HG03558 (cell line): Measurements from ENCODE around the gene ISCA1.
"Not testable (repeated sequence)": the region's sequence is repeated elsewhere in the genome, so short reads cannot be mapped to it uniquely, and the experiment has no call there.

Experiments
- ATAC-seq: cut with Tn5 transposase; IDR thresholded peaks from one replicate; pipeline ENCODE4 v1.9.1; 2021; ENCODE audit warnings: moderate number of reproducible peaks; ENCODE audit not compliant: unreplicated experiment; ENCODE audit errors: extremely low read depth

Gene ISCA1

DNA sequence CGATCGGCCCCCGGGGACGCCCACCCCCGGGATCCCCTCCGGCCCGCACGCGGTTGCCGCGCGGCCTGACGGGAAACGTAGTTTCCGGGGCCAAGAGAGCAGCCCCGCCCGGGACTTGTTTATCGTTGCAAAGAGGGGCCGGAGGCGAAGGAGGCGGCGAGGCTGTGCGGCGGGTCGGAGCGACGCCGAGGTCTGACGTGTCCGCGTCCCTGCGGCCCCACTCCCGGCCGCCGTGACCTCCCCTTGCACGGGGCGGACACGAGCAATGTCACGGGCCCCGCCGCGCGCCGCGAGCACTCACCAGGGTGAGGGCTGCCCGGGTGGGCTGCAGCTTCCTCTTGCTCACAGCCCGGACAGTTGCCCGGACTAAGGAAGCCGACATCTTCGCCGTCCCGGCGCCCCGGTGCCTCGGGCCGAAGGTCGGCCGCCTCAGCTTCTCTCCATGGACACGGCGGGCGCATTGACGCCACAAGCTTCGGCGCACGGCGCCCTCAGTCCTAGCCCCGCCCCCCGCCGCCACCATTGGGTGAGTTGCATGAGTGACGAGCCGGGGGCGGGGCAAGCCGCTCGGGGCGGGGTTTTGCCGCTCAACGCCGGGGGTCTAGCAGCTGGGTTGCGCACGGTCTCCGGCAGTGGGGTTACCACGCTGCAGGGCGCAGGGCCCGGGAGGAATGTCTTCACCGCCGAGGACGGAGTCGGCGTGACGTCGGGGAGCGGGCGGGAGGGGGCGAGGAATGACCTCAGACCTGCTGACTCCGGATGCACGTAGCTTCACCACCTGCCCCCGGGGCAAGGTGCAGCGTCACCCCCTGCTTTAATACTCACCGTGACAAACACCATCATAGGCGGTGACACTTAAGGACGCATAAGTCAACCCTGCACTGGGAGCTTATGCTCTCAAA, at the start of gene ISCA1:
ISCA1 (minus strand) TSS at position 462 of the 902 bp plus-strand sequence; CDS start at position 382, 80 bp downstream.
- ATAC-seq: peak; percentile 50

DNA sequence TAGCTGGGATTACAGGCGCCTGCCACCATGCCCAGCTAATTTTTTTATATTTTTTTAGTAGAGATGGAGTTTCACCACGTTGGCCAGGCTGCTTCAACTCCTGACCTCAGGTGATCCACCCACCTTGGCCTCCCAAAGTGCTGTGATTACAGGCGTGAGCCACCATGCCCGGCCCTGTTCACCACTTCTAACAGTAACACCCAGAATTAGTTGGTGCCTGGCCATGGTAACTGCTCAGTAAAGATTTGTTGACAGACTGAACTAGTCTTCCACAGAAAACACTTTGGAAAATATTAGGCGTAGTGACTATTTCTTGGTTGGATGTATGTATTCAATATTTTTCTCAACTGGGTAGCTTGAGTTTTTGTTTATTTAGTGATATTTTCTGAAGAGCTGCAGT, 47.8 kb upstream of the ISCA1 start:
- no peak for ATAC-seq

DNA sequence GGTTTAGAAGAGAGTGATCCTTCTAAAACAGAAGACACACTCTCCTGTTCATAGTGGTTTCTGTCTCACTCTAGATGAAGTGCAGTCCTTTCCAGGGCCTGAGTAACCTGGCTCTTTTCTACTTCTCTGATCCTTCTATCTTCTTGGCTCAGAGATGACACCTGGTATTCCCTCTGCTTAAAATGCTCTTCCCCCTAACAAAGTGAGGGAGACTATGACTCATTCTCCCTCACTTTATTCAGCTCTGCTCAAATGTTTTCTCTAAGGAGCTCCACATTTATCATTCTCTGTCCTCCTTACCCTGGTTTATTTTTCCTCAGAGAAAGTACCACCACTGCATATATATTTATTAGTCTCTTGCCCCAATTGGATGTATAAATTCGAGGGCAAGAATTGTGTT, 47.3 kb upstream of the ISCA1 start:
- ATAC-seq: no peak

DNA sequence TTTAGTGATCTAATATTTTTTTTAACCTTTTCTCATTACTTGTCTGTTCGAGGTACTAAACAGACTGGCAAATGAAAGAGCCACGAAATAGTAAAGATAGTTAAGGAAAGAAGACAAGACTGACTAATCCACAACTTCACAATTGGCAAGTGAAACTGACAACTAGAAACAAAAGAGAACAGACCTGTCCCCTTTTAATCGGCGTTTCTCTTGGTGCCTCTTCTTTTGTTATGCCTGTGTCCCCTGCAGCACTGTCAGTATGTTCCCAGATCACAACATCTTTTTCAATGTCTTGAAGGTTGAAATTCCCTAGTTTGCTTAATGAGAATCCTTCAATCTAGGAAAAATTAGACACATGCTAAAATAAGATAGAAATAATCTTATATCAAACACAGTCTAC, 45.8 kb upstream of the ISCA1 start:
- ATAC-seq: no peak

DNA sequence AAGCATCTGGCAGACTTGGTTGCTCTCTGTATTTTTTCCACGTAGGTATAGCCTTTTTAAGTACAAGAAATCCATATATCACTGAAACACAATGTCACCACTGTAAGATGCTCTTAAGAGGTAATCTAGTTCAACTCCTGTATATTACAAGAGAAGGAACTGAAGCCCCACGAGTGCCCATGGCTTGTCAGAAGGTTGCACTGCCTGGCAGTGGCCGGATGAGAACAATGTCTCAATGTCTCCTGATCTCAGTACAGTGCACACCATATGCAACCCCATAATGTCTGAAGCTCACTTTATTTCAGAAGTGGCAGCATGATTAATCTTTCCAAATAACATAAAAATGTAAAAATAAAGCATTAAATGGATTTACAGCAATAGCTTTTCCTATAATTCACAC, 44.2 kb upstream of the ISCA1 start:
- no peak for ATAC-seq

DNA sequence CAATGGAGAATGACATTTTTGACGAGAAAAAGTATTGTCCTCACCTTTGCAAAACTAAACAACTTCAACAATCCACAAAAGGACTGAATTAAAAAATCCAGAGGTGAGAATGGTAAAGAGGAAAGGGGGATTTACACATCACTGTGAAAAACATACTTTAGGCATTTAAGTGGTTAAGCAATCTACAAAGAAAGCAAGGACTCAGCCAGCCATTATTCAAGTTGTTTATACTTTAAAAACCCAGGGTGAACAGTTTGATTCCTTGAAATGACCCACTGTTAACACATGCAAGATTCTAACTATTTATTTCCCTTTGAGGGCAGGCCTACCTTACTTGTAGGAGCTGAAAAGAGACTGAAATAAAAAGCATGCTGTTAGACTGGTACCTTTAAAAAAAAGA, 42.6 kb upstream of the ISCA1 start:
- ATAC-seq: no peak

DNA sequence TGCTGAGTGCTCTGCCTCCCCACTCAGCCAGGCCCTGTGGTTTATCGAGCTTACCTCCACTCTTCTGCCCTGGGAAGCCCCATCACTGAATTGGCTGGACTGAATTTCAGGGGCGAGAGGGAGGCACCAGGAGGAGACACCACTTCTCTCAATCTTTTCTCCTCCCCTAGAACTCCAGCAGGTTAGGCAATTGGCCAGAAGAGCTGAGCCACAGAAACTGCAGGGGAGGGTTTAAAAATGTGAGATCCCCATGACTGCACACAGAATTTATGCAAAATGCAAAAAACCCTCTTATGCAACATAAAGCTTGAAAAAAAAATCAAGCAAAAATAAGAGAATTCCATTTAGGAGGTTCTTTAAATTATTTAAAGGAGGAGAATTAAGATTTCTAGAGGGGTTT, 42.0 kb upstream of the ISCA1 start:
- no peak for ATAC-seq

DNA sequence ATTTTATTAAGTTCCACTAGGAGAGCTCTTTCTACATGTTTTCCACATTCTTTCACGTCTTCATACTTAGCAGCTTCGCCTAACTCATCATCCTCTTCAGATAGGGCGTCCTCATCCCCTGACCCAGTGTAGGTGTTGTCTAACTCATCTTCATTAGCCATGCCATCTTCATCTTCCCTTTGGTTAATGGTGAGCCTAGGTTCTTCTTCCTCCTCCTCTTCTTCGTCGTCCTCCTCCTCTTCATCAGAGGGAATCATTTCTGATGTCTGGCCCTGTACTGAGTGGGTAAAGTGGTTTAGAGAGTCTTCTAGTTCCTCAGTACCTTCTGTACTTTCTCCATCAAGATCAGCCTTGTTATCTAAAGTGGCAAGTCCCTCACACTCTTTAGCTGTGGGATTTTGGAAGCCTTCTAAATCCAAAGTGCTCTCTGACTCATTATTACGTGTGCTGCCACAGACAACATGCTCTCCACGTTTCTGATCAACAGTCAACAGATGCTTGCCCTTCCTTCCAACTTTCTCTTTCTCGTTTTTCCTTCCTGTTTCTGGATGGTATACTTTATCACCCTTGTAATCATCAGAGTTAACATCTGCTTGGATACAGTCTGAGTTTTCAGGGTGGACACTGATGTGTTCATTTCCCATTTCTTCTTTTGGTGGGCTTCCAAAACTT, 40.8 kb upstream of the ISCA1 start:
- ATAC-seq: no peak

DNA sequence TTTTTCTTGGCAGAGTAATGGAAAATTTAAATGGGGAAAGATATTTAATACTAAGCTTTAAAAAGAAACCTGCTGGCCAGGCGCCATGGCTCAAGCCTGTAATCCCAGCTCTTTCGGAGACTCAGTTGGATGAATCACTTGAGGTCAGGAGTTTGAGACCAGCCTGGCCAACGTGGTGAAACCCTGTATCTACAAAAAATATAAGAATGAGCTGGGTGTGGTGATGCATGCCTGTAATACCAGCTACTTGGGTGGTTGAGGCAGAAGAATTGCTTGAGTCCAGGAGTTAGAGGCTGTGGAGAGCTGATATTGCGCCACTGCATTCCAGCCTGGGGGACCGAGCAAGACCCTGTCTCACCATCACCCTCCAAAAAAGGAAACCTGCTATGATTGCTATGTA, 39.0 kb upstream of the ISCA1 start:
- no peak for ATAC-seq

DNA sequence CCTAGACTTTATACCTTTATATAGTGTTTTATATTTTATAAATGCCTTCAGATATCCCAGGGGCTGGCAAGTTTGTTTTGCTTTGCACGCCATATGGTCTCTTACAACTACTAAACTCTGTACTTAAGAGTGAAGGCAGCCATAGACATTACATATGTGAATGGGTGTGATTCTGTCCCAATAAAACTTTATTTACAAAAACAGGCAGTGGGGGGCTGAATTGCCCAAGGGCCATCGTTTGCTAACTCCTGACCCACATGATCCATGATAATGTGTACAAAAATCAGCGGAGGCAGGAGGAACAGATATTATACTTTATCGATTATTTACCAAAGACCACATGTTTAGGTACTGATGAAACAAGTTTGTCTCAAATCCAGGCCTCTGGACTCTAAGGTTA, 35.8 kb upstream of the ISCA1 start:
- no peak for ATAC-seq

DNA sequence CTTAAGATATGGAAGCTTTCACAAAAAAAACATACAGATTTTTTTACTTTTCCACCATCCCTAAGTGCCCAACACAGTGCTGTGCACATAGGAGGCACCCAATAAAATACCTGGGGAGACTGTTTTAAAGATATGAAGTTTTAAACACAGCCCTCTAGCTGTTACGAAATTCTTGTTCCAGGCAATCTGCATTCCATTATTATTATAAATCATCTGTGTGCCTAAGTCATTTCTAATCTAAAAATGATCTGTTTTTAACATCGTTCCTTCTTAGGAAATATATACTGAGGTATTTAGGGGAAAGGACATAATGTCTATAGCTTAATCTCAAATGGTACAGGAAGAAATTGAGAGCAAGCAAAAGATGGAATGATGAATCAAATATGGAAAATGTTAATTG, 32.7 kb upstream of the ISCA1 start:
- ATAC-seq: no peak

DNA sequence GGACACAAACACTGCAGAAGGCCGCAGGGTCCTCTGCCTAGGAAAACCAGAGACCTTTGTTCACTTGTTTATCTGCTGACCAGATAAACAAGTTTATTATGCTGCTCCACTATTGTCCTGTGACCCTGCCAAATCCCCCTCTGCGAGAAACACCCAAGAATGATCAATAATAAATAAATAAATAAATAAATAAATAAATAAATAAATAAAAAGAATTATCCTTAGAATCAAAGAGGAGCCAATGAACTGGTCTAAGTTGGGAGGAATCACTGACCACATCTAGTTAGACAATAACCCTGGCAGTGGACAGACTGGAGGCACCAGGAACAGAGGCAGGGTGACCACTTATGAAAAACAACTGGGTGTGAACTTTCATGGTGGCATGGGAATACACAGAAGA, 30.6 kb upstream of the ISCA1 start:
- ATAC-seq: not testable (repeated sequence)

DNA sequence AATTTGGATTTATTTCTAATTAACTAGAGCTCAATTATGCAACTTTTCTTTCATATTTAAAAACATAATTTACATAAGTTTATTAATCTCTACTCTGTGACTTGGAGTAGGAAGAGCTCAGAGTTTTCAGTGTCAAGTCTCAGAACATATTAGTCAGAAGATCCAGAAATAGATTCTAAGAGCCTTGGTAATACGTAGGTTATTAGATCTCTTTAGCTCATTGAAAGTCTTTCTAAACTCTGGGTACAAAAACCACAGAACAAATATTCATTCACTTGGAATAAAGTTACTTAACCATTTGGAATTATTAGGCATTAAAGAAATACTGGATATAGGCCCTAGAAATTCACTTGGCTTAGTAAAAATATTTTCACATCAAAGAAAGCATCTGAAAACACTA, 26.3 kb upstream of the ISCA1 start:
- no peak for ATAC-seq

DNA sequence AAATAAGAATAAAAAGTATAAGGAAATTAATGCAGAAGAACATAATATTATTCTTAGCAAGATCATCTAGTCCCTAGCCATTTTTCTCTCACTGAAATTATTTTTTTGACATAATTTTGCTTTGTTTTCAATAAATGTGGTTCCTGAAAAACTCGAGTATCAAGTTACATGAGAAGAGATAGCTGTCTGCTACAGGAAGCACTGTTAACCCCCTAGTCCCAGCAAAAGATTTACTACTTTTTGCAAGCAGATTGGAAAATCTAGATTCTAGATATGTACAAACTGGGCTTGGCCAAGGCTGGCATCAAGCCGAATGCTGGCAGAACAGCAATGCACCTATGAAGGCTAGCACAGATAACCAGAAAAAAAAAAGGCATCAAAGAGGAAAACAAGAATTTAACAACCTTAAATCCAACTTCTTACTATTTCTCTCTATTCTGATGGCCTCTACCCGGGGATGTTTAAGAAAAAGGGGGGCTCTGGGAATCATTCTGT, 21.9 kb upstream of the ISCA1 start:
- ATAC-seq: no peak

DNA sequence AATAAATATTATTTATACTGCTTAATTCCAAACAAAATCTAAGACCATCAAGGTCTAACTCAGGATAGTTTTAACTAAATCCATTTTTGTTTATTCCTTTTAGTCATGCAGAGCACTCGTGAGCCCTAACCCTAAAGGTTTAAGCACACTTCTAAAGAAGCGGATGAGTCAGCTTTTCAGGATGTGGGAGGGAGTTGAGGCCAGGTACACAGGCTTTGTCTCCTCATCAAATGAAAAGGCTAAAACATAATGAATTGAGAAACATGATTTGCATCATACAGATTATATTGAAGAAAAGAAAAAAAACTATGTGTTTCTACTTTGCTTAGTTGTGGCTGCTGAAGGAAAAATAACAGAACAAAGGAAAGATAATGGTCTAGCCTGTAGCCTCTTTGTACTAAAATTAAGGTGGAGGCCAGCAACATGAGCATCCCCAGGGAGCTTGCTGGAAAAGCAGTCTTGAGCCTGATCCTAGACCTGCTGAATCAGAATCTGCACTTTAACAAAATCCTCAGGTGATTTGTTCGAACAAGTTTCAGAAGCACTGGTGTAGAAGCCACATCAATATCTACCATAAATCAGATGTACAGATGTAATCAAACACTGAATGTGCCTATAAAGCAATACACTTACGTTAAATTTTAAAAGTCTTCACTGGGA, 21.1 kb upstream of the ISCA1 start:
- ATAC-seq: no peak

DNA sequence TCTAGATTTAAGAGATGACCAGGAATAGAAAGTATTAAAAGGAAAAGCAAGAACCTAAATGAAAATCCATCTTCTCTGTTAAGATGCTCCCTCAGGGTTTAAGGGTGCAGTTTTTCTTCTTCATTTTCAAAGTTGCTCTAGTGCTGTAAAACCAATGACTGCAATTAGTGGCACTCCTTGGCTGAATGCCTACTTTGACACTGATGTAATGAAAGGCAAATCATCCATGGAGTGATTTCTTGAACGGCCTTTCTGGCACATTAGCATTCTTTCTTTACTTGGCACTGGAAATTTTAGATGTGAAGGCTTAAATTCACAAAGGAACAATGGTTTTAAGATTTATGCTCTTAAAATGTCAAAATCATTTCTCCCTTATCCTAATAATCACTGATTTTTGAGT, 19.3 kb upstream of the ISCA1 start:
- ATAC-seq: no peak

DNA sequence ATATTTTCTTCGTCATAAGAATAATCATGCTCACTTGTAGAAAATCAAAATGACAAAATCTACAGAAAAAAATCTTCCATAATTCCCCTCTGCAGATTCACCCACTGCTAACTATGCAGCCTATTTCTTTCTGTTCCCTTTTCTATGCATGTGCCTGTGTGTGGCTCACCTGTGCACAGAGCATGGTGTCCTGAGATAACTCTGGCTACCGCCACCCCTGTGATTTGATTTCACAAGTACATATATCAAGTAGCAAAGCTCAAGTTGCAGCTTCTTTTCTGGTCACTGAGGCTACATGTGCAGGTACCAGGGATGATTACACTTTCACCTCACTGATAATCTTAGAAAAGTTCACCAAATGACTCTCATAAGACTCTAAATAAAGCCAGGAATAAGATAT, 18.4 kb upstream of the ISCA1 start:
- no peak for ATAC-seq

DNA sequence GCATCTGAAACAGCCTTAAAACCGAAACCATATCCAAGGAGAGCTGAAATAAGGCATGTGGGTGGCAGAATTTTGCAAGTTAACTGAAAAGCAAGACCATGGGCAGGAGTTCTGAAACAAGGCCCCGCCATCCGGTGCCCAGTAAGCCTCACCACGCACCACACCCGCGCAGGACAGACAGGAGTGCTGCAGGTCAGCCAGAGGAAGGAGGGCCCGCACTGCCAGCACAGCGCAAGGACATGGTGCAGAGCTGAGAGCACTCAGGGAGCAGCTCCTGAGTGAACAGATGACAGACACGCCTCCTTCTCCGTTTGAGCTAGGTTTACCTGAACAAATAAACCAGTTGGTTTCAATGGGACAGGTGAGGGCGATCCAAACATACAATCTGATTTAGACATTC, 16.5 kb upstream of the ISCA1 start:
- ATAC-seq: no peak

DNA sequence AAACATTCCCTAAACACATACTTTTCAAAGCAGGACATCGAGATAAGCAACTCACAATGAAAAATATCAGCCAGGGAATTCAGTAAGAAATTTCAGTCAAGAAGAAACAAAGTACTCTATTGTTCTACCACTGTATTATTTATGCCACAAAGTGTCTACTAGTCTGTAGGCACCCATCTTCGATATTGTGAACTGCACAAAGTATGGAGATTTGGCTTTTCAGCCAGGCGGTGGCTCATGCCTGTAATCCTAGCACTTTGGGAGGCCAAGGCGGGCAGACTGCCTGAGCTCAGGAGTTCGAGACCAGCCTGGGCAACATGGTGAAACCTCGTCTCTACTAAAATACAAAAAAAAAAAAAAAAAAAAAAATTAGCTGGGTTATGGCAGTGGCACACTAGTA, 8.0 kb upstream of the ISCA1 start:
- ATAC-seq: not testable (repeated sequence)

DNA sequence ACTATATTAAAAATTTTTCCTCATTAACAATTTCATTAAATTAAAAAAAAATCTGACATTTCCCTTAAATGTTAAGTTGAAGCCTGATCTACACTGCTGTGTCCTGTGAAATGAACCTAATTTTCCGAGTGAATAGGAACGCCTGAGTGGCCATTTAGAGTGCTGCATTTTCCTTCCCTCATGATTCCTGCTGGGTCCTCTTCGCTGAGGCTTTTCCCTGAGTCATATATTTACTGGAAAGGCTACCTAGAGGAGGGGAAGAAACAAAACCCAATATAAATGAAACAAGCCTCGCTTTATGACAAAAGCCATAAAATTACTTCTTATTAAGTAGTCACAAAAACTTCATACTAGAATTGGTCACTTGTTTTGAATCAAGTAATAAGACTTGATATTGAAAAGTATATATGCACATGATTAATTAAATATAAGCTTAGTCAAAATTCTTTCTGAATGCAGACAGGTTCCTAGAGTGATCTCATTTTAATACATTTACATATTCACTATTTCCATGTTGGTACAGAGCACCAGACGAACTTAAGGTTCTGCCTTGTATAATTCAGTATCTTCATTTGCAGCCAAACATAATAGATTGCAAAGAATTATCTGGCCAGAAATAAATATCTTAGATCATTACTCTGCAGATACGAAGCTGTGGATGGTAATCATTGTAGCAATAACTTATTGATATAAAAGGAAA, 6.3 kb upstream of the ISCA1 start:
- no peak for ATAC-seq
